ENCODE measurements around the gene CC2D1A.

The CC2D1A gene

DNA sequence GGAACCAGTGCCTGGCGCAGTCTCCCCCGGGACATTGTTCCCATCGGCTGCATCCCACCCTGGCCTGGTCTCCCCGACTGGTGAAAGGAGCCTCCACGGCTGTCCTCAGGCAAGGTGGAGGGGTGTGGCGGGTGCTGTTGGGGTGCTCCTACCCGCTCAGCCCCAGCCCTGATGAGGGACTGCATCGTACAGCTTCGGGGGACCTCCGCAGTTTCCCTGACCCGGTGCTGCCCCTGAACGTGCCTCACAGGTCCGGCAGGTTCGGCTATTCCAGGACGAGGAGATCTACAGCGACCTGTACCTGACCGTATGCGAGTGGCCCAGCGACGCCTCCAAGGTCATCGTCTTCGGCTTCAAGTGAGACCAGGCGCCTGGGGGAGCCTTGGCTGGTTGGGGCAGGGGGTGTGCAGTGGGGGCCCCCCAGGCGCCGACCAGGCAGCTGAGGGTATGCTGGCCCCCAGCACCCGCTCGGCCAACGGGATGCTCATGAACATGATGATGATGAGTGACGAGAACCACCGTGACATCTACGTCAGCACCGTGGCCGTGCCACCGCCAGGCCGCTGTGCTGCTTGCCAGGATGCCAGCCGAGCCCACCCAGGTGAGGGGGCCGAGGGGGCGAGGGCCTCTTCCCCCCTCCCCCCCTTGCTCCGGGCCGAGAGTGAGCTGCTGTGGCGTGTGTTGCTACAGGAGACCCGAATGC lies 49.8 kb downstream of the CC2D1A start:
- no peak for TF ChIP-seq REST (IDR thresholded peaks at IDR 0.05; ENCODE audit: insufficient replicate concordance, low read depth)
- TF ChIP-seq POLR2AphosphoS5 (IDR thresholded peaks at IDR 0.05; ENCODE audit: low read depth), result no peak
- TF ChIP-seq SPI1 (IDR thresholded peaks at IDR 0.05; ENCODE audit: borderline replicate concordance, low read depth), result no peak
- TF ChIP-seq GABPA (IDR thresholded peaks at IDR 0.05; ENCODE audit: low read depth), result no peak
- TF ChIP-seq, protein P1, sequence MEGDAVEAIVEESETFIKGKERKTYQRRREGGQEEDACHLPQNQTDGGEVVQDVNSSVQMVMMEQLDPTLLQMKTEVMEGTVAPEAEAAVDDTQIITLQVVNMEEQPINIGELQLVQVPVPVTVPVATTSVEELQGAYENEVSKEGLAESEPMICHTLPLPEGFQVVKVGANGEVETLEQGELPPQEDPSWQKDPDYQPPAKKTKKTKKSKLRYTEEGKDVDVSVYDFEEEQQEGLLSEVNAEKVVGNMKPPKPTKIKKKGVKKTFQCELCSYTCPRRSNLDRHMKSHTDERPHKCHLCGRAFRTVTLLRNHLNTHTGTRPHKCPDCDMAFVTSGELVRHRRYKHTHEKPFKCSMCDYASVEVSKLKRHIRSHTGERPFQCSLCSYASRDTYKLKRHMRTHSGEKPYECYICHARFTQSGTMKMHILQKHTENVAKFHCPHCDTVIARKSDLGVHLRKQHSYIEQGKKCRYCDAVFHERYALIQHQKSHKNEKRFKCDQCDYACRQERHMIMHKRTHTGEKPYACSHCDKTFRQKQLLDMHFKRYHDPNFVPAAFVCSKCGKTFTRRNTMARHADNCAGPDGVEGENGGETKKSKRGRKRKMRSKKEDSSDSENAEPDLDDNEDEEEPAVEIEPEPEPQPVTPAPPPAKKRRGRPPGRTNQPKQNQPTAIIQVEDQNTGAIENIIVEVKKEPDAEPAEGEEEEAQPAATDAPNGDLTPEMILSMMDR (IDR thresholded peaks at IDR 0.05; ENCODE audit: insufficient read depth, low read length), result no peak
- DNase-seq (ENCODE audit: low read depth in 1 of 2, low spot score in 1 of 2), result no peak
- no peaks in the 10 kb centered on the region for H3K27me3 ChIP-seq (ENCODE audit: insufficient read depth, poor library complexity, severe bottlenecking)
- H3K4me3 ChIP-seq (replicated peaks; ENCODE audit: insufficient read depth, low read length), result no peak overlapping the region
- no peak overlapping the region for H3K27ac ChIP-seq (replicated peaks)

GRCh38 chr19:13956365-13956744 lies 50.4 kb downstream of the CC2D1A start:
- H3K4me3 ChIP-seq (replicated peaks; ENCODE audit: insufficient read depth, low read length), result no peak overlapping the region
- no peak overlapping the region for H3K27ac ChIP-seq (replicated peaks)
- no peak for DNase-seq (ENCODE audit: low read depth in 1 of 2, low spot score in 1 of 2)
- no peaks in the 10 kb centered on the region for H3K27me3 ChIP-seq (ENCODE audit: insufficient read depth, poor library complexity, severe bottlenecking)
- TF ChIP-seq REST (IDR thresholded peaks at IDR 0.05; ENCODE audit: insufficient replicate concordance, low read depth) (no peak), POLR2AphosphoS5 (IDR thresholded peaks at IDR 0.05; ENCODE audit: low read depth) (no peak)
- TF ChIP-seq, protein P1 (IDR thresholded peaks at IDR 0.05; ENCODE audit: insufficient read depth, low read length), result no peak

GRCh38 chr19:13957051-13957450 lies 51.0 kb downstream of the CC2D1A start:
- DNase-seq (ENCODE audit: low read depth in 1 of 2, low spot score in 1 of 2), result no peak
- H3K4me3 ChIP-seq (replicated peaks; ENCODE audit: insufficient read depth, low read length), result no peak overlapping the region
- TF ChIP-seq POLR2AphosphoS5 (IDR thresholded peaks at IDR 0.05; ENCODE audit: low read depth) (no peak), SPI1 (IDR thresholded peaks at IDR 0.05; ENCODE audit: borderline replicate concordance, low read depth) (no peak), GABPA (IDR thresholded peaks at IDR 0.05; ENCODE audit: low read depth) (no peak), REST (IDR thresholded peaks at IDR 0.05; ENCODE audit: insufficient replicate concordance, low read depth) (no peak)
- TF ChIP-seq, protein P1 (IDR thresholded peaks at IDR 0.05; ENCODE audit: insufficient read depth, low read length), result no peak
- no peaks in the 10 kb centered on the region for H3K27me3 ChIP-seq (ENCODE audit: insufficient read depth, poor library complexity, severe bottlenecking)
- no peak overlapping the region for H3K27ac ChIP-seq (replicated peaks)
